AG04449 (cell line): ENCODE results near the gene PIK3R6.
"Not testable (repeated sequence)": the region's sequence is repeated elsewhere in the genome, so short reads cannot be mapped to it uniquely, and the experiment has no call there.

Experiments used
- CTCF ChIA-PET: fragments of 350-600 bp; formaldehyde crosslinking; extraction: SDS; loops from one replicate; lab custom pipeline; 2021; ENCODE audit warnings: antibody characterized with exemption; lab: Yijun Ruan, JAX
- POLR2A ChIA-PET: fragments of 400-600, 350-600 bp; formaldehyde crosslinking; extraction: SDS; loops from one replicate; lab custom pipeline; 2020; ENCODE audit warnings: antibody characterized with exemption, inconsistent platforms; lab: Yijun Ruan, JAX
- DNase-seq: peaks from one replicate; pipeline ENCODE4 v3.0.0-alpha.2; 2010; ENCODE audit warnings: low read depth, low spot score
- H3K4me3 ChIP-seq: 2 replicates; pipeline ENCODE4 v1.5.1; 2011; ENCODE audit warnings: low read depth, mild to moderate bottlenecking, control low read depth, low read length
- CTCF ChIP-seq: IDR thresholded peaks from one replicate; pipeline ENCODE4 v1.5.1; 2011; ENCODE audit warnings: mild to moderate bottlenecking, moderate library complexity, low read length, control low read depth, inconsistent platforms; ENCODE audit not compliant: insufficient read depth; ENCODE audit errors: missing control alignments

PIK3R6 gene

GRCh38 chr17:8885967-8886684 is 18.7 kb upstream of the PIK3R6 start:
- no peak overlapping the region for H3K4me3 ChIP-seq
- TF ChIP-seq CTCF: no peak
- no peak for DNase-seq
- POLR2A ChIA-PET: interaction anchor here (0.7 kb wide), 2 partner anchors 329 to 675 kb away, joined by 3 read pairs; no protein-coding TSS in a partner anchor
- CTCF ChIA-PET: interaction anchor here (1.4 kb wide), 1 partner anchor 8 kb away, joined by 4 read pairs; no protein-coding TSS in a partner anchor

GRCh38 chr17:8885163-8885966 is 17.9 kb upstream of the PIK3R6 start:
- CTCF ChIA-PET: interaction anchor here (1.4 kb wide), 1 partner anchor 9 kb away, joined by 4 read pairs; no protein-coding TSS in a partner anchor
- POLR2A ChIA-PET: interaction anchor here (0.7 kb wide), 1 partner anchor 675 kb away, joined by 3 read pairs; no protein-coding TSS in a partner anchor
- H3K4me3 ChIP-seq, DNase-seq: not testable (repeated sequence)

GRCh38 chr17:8884336-8884990 is 17.0 kb upstream of the PIK3R6 start:
- ChIA-PET POLR2A (no interaction called here), CTCF (no interaction called here)
- no peak overlapping the region for H3K4me3 ChIP-seq
- no peak for TF ChIP-seq CTCF
- no peak for DNase-seq

GRCh38 chr17:8883353-8883752 is 15.9 kb upstream of the PIK3R6 start:
- CTCF ChIA-PET: interaction anchor here (1.9 kb wide), 1 partner anchor 11 kb away, joined by 9 read pairs; no protein-coding TSS in a partner anchor
- no peak for TF ChIP-seq CTCF

GRCh38 chr17:8881606-8882005 is 14.1 kb upstream of the PIK3R6 start:
- DNase-seq: no peak
- ChIA-PET POLR2A (no interaction called here), CTCF (interaction anchor here (1.9 kb wide), 1 partner anchor 12 kb away, joined by 9 read pairs; no protein-coding TSS in a partner anchor)
- TF ChIP-seq CTCF: no peak
- no peak overlapping the region for H3K4me3 ChIP-seq

More at GRCh38 chr17:8883353-8883752, 15.9 kb upstream of the PIK3R6 start:
- no peak overlapping the region for H3K4me3 ChIP-seq
- no peak for DNase-seq
- POLR2A ChIA-PET: no interaction called here

GRCh38 chr17:8880466-8880865 is 13.0 kb upstream of the PIK3R6 start:
- CTCF ChIA-PET: interaction anchor here (3.1 kb wide), 1 partner anchor 14 kb away, joined by 15 read pairs; no protein-coding TSS in a partner anchor
- POLR2A ChIA-PET: no interaction called here
- no peak for TF ChIP-seq CTCF
- H3K4me3 ChIP-seq: no peak overlapping the region
- no peak for DNase-seq
